ENCODE results near the gene HCFC1R1.

GRCh38 chr16:3023415-3023668 lies 400 bp downstream of the HCFC1R1 start:
- TF ChIP-seq EZH2 (IDR thresholded peaks at IDR 0.05; ENCODE audit: borderline replicate concordance, low read depth, low read length, severe bottlenecking): no peak
- TF ChIP-seq CTCF (IDR thresholded peaks at IDR 0.05; ENCODE audit: borderline replicate concordance, extremely low read depth, low read length, poor library complexity, severe bottlenecking): no peak
